Measurements from ENCODE around the gene ESR2.

DNA sequence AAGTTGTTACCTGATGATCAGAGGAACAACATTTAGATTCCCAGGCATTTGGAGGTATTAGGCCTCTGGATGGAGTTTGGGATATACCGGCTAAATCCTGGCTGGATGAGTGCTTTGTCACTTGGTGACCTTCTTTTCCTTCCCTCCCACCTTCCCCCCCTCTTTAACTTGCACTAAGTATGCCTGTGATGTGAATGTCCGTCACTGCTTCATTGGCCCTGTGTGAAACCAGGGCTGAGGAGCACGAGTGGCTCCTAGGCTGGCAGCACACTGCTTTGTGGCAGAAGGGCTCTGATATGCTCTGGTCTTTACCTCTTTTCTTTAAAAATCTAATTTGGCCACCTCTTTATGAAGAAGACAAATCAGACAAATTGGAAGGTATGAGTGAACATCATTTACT is 95.7 kb downstream of the ESR2 start:
- TF ChIP-seq, protein P1, sequence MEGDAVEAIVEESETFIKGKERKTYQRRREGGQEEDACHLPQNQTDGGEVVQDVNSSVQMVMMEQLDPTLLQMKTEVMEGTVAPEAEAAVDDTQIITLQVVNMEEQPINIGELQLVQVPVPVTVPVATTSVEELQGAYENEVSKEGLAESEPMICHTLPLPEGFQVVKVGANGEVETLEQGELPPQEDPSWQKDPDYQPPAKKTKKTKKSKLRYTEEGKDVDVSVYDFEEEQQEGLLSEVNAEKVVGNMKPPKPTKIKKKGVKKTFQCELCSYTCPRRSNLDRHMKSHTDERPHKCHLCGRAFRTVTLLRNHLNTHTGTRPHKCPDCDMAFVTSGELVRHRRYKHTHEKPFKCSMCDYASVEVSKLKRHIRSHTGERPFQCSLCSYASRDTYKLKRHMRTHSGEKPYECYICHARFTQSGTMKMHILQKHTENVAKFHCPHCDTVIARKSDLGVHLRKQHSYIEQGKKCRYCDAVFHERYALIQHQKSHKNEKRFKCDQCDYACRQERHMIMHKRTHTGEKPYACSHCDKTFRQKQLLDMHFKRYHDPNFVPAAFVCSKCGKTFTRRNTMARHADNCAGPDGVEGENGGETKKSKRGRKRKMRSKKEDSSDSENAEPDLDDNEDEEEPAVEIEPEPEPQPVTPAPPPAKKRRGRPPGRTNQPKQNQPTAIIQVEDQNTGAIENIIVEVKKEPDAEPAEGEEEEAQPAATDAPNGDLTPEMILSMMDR (IDR thresholded peaks at IDR 0.05) = no peak
- TF ChIP-seq POLR2A (IDR thresholded peaks at IDR 0.05) (no peak), POLR2AphosphoS5 (IDR thresholded peaks at IDR 0.05) (no peak), EP300 (IDR thresholded peaks at IDR 0.05; ENCODE audit: low read depth) (no peak)

Data from transverse colon (tissue), 4 donors.